IMR-90 (cell line): ENCODE data around the gene GPR21.

Source experiments
- BHLHE40 ChIP-seq: fragments of 150-350 bp; IDR thresholded peaks from 2 replicates; pipeline ENCODE4 v1.6.1; 2016; ENCODE audit warnings: mild to moderate bottlenecking, low read depth, low read length
- CHD1 ChIP-seq: IDR thresholded peaks from 2 replicates; pipeline ENCODE4 v1.6.1; 2012; ENCODE audit warnings: low read depth, low read length, improper control_type of control experiment
- CTCF ChIP-seq: conservative IDR thresholded peaks from 2 replicates; pipeline ENCODE4 v1.5.1; 2012; ENCODE audit warnings: mild to moderate bottlenecking, low read depth, low read length, improper control_type of control experiment
- MAFK ChIP-seq: IDR thresholded peaks from 2 replicates; pipeline ENCODE4 v1.6.1; 2012; ENCODE audit warnings: low read depth, low read length, improper control_type of control experiment
- MAZ ChIP-seq: IDR thresholded peaks from 2 replicates; pipeline ENCODE4 v1.6.1; 2012; ENCODE audit warnings: low read depth, mild to moderate bottlenecking, low read length, improper control_type of control experiment, moderate library complexity, borderline replicate concordance
- MXI1 ChIP-seq: IDR thresholded peaks from 2 replicates; pipeline ENCODE4 v1.6.1; 2012; ENCODE audit warnings: low read depth, mild to moderate bottlenecking, low read length, moderate library complexity, borderline replicate concordance
- NFE2L2 ChIP-seq: fragments of 150-350 bp; IDR thresholded peaks from 2 replicates; pipeline ENCODE4 v1.6.1; 2016; ENCODE audit warnings: low read depth, mild to moderate bottlenecking, low read length
- POLR2A ChIP-seq: IDR thresholded peaks from 2 replicates; pipeline ENCODE4 v1.6.1; 2012; ENCODE audit warnings: mild to moderate bottlenecking, low read depth, low read length
- RAD21 ChIP-seq: IDR thresholded peaks from 2 replicates; pipeline ENCODE4 v1.6.1; 2012; ENCODE audit warnings: low read length, improper control_type of control experiment
- RCOR1 ChIP-seq: IDR thresholded peaks from 2 replicates; pipeline ENCODE4 v1.6.1; 2012; ENCODE audit warnings: mild to moderate bottlenecking, low read length, improper control_type of control experiment; ENCODE audit not compliant: insufficient replicate concordance
- SMC3 ChIP-seq: fragments of 150-350 bp; IDR thresholded peaks from 2 replicates; pipeline ENCODE4 v1.6.1; 2016; ENCODE audit warnings: low read depth, mild to moderate bottlenecking, antibody characterized with exemption, low read length, moderate library complexity

- TF ChIP-seq CTCF (no peak), SMC3 (no peak), MXI1 (no peak), POLR2A (no peak), BHLHE40 (no peak), MAZ (no peak), RAD21 (no peak), MAFK (no peak), CHD1 (no peak), RCOR1 (no peak), NFE2L2 (no peak)
These were observed 47.5 kb upstream of the GPR21 start for GRCh38 chr9:122986010-122986409.
